ENCODE data around the gene ALOX5AP. TPM values are rescaled to one million over a fixed set of nuclear protein-coding genes. Genes with fewer than 3 reads are reported as not detected.
"Not testable (repeated sequence)": the region's sequence is repeated elsewhere in the genome, so short reads cannot be mapped to it uniquely, and the experiment has no call there.

The ALOX5AP gene
- total RNA-seq, 2 experiments from 2014 or later: 21.3 to 21.7 TPM

- H3K36me3 Mint-ChIP-seq (ENCODE audit: low read depth): peaks cover 4% of the 10 kb centered on the region
- H3K4me3 Mint-ChIP-seq: no peak overlapping the region
- no peak overlapping the region for H3K27ac Mint-ChIP-seq
- CTCF ChIA-PET: interaction anchor here (0.7 kb wide), 1 partner anchor 10 kb away, joined by 3 read pairs; no protein-coding TSS in a partner anchor
- H3K27me3 Mint-ChIP-seq (ENCODE audit: low read depth): no peaks in the 10 kb centered on the region
- H3K4me1 Mint-ChIP-seq (ENCODE audit: low read depth): peaks cover 53% of the 10 kb centered on the region
- no peaks in the 10 kb centered on the region for H3K9me3 Mint-ChIP-seq
- intact Hi-C loops (cut with micrococcal nuclease): loop anchor here (1.0 to 10.0 kb wide), 17 partner anchors 8 to 896 kb away; partner anchors contain the start of genes ALOX5AP, HSPH1, KATNAL1 and USPL1
- DNase-seq: no peak
These were observed 8.1 kb downstream of the ALOX5AP start for GRCh38 chr13:30743319-30744055.

- intact Hi-C loops (cut with micrococcal nuclease): loop anchor here (1.0 to 10.0 kb wide), 17 partner anchors 9 to 897 kb away; partner anchors contain the start of genes ALOX5AP, HSPH1, KATNAL1 and USPL1
- peak; percentile 94 for DNase-seq
- no peaks in the 10 kb centered on the region for H3K9me3 Mint-ChIP-seq
- CTCF ChIA-PET: interaction anchor here (0.7 kb wide), 1 partner anchor 10 kb away, joined by 3 read pairs; no protein-coding TSS in a partner anchor
- no peak overlapping the region for H3K4me3 Mint-ChIP-seq
- peaks cover 4% of the 10 kb centered on the region for H3K36me3 Mint-ChIP-seq (ENCODE audit: low read depth)
- H3K27me3 Mint-ChIP-seq (ENCODE audit: low read depth): no peaks in the 10 kb centered on the region
- H3K27ac Mint-ChIP-seq: peak overlapping the region; percentile 37
- peaks cover 47% of the 10 kb centered on the region for H3K4me1 Mint-ChIP-seq (ENCODE audit: low read depth)
These were observed 8.8 kb downstream of the ALOX5AP start for GRCh38 chr13:30744056-30744680.

DNA sequence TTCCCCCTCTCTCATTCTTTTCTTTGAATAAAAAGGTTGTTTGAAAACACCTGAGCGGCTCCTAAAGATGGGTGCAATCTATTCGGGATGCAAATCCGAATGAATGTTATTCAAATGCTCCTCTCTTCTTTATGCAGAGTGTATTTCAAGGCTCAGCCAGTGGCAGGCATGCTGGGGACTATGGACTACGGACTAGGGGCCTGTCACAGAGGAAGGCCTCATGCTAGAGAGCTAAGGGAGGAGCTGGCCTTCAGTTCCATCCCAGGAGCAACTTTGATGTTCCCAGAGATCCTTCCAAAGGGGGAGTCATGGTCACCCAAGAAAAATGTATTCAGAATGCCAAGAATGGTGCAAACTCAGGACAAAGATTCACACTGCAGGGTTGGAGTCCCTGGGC, 9.3 kb downstream of the ALOX5AP start:
- Mint-ChIP-seq H3K27me3 (ENCODE audit: low read depth) (no peaks in the 10 kb centered on the region), H3K27ac (peak overlapping the region; percentile 37), H3K4me3 (no peak overlapping the region), H3K36me3 (ENCODE audit: low read depth) (peaks cover 4% of the 10 kb centered on the region), H3K9me3 (no peaks in the 10 kb centered on the region), H3K4me1 (ENCODE audit: low read depth) (peaks cover 42% of the 10 kb centered on the region)
- no peak for DNase-seq
- intact Hi-C loops (cut with micrococcal nuclease): loop anchor here (1.0 to 10.0 kb wide), 17 partner anchors 9 to 897 kb away; partner anchors contain the start of genes ALOX5AP, HSPH1, KATNAL1 and USPL1
- CTCF ChIA-PET: no interaction called here

- DNase-seq: no peak
- Mint-ChIP-seq H3K9me3 (no peaks in the 10 kb centered on the region), H3K36me3 (ENCODE audit: low read depth) (peaks cover 5% of the 10 kb centered on the region), H3K27ac (no peak overlapping the region), H3K4me1 (ENCODE audit: low read depth) (peaks cover 28% of the 10 kb centered on the region), H3K27me3 (ENCODE audit: low read depth) (no peaks in the 10 kb centered on the region), H3K4me3 (no peak overlapping the region)
- CTCF ChIA-PET: no interaction called here
- intact Hi-C loops (cut with micrococcal nuclease): loop anchor here (2.0 to 10.0 kb wide), 3 partner anchors 415 to 811 kb away; partner anchors contain the start of gene HSPH1
These were observed 10.8 kb downstream of the ALOX5AP start for GRCh38 chr13:30745906-30746686.

DNA sequence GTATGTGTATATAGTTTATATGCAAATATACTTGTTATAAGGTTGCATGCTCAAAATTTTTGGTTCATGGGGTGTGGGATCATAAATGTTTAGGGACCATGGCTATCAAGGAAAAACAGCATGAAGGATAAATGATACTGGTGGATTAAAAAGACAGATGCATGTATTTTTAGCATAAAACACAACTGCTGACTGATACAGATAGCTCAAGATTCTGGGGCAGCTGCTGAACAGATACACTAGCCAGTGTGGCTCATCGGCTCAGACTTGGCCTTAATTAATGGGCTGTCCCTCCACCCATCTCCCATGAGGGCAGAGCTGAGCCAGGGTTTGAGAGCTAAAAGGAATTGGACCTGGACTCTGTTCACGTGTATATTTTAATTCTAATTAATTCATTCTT, 11.4 kb downstream of the ALOX5AP start:
- DNase-seq: no peak
- Mint-ChIP-seq H3K4me1 (ENCODE audit: low read depth) (peaks cover 28% of the 10 kb centered on the region), H3K36me3 (ENCODE audit: low read depth) (peaks cover 12% of the 10 kb centered on the region), H3K4me3 (no peak overlapping the region), H3K27me3 (ENCODE audit: low read depth) (no peaks in the 10 kb centered on the region), H3K27ac (no peak overlapping the region), H3K9me3 (no peaks in the 10 kb centered on the region)
- CTCF ChIA-PET: no interaction called here
- intact Hi-C loops (cut with micrococcal nuclease): loop anchor here (10.0 kb wide), 1 partner anchor 812 kb away; no protein-coding TSS in a partner anchor

GRCh38 chr13:30747845-30748244, 12.5 kb downstream of the ALOX5AP start:
- Mint-ChIP-seq H3K36me3 (ENCODE audit: low read depth) (peaks cover 14% of the 10 kb centered on the region), H3K4me1 (ENCODE audit: low read depth) (peaks cover 29% of the 10 kb centered on the region)
- DNase-seq; H3K27ac Mint-ChIP-seq; H3K9me3 Mint-ChIP-seq; H3K4me3 Mint-ChIP-seq; H3K27me3 Mint-ChIP-seq (ENCODE audit: low read depth); CTCF ChIA-PET: not testable (repeated sequence)
- intact Hi-C loops (cut with micrococcal nuclease): loop anchor here (10.0 kb wide), 1 partner anchor 813 kb away; no protein-coding TSS in a partner anchor

GRCh38 chr13:30748717-30749116, 13.4 kb downstream of the ALOX5AP start:
- intact Hi-C loops (cut with micrococcal nuclease): loop anchor here (10.0 kb wide), 1 partner anchor 814 kb away; no protein-coding TSS in a partner anchor
- no peak overlapping the region for H3K27ac Mint-ChIP-seq

GRCh38 chr13:30750036-30750435, 14.7 kb downstream of the ALOX5AP start:
- H3K27ac Mint-ChIP-seq: no peak overlapping the region
- H3K36me3 Mint-ChIP-seq (ENCODE audit: low read depth): peaks cover 15% of the 10 kb centered on the region
- H3K9me3 Mint-ChIP-seq: no peaks in the 10 kb centered on the region
- no peak for DNase-seq
- no peak overlapping the region for H3K4me3 Mint-ChIP-seq
- CTCF ChIA-PET: interaction anchor here (1.0 kb wide), 1 partner anchor 116 kb away, joined by 3 read pairs; no protein-coding TSS in a partner anchor
- no peaks in the 10 kb centered on the region for H3K27me3 Mint-ChIP-seq (ENCODE audit: low read depth)
- intact Hi-C loops (cut with micrococcal nuclease): no loop called here
- peaks cover 12% of the 10 kb centered on the region for H3K4me1 Mint-ChIP-seq (ENCODE audit: low read depth)

More at GRCh38 chr13:30748717-30749116, 13.4 kb downstream of the ALOX5AP start:
- CTCF ChIA-PET: interaction anchor here (0.5 kb wide), 1 partner anchor 215 kb away, joined by 3 read pairs; no protein-coding TSS in a partner anchor
- Mint-ChIP-seq H3K9me3 (no peaks in the 10 kb centered on the region), H3K36me3 (ENCODE audit: low read depth) (peaks cover 15% of the 10 kb centered on the region), H3K4me3 (no peak overlapping the region), H3K27me3 (ENCODE audit: low read depth) (no peaks in the 10 kb centered on the region), H3K4me1 (ENCODE audit: low read depth) (peaks cover 25% of the 10 kb centered on the region)
- DNase-seq: no peak

DNA sequence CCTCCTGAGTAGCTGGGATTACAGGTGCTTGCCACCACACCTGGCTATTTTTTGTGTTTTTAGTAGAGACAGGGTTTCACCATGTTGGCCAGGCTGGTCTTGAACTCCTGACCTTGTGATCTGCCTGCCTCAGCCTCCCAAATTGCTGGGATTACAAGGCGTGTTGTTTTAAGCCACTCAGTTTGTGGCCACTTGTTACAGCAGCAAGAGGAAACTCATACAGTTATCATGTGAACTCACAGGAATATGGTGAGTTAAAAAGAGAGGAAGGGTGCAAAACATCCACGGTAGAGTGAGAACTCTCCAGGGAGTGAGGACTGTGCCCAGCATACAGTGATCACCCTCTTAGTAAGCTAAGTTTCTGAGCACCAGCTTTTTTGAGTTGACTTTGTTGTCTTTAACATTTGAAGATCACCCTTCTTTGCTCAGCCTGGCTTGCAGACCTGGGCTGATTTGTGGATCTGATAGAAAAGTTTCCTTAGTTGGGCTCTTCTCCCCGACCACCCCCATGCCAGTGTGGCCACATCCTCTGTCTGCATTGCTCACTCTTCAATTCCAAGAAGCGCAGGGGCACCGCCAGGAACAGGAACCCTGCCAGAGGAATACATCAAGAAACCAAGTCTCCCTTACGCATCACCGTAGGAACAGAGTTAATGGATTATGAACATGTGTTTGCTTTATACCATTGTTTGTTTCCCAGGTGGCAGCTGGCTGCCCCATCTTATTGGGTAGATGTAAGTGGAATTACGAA, 16.0 kb downstream of the ALOX5AP start:
- no peak for DNase-seq
- peaks cover 7% of the 10 kb centered on the region for H3K4me1 Mint-ChIP-seq (ENCODE audit: low read depth)
- peaks cover 11% of the 10 kb centered on the region for H3K36me3 Mint-ChIP-seq (ENCODE audit: low read depth)
- no peaks in the 10 kb centered on the region for H3K9me3 Mint-ChIP-seq
- CTCF ChIA-PET: no interaction called here
- intact Hi-C loops (cut with micrococcal nuclease): no loop called here
- H3K27me3 Mint-ChIP-seq (ENCODE audit: low read depth): no peaks in the 10 kb centered on the region
- H3K4me3 Mint-ChIP-seq: no peak overlapping the region
- no peak overlapping the region for H3K27ac Mint-ChIP-seq

GRCh38 chr13:30752201-30752797, 17.0 kb downstream of the ALOX5AP start:
- Mint-ChIP-seq H3K4me1 (ENCODE audit: low read depth) (peaks cover 7% of the 10 kb centered on the region), H3K36me3 (ENCODE audit: low read depth) (peaks cover 11% of the 10 kb centered on the region), H3K4me3 (no peak overlapping the region), H3K9me3 (no peaks in the 10 kb centered on the region), H3K27me3 (ENCODE audit: low read depth) (no peaks in the 10 kb centered on the region), H3K27ac (no peak overlapping the region)
- DNase-seq: no peak
- CTCF ChIA-PET: interaction anchor here (0.8 to 0.9 kb wide), 2 partner anchors 12 to 44 kb away, joined by 3 to 4 read pairs; no protein-coding TSS in a partner anchor
- intact Hi-C loops (cut with micrococcal nuclease): no loop called here

- intact Hi-C loops (cut with micrococcal nuclease): no loop called here
- H3K4me1 Mint-ChIP-seq (ENCODE audit: low read depth): peaks cover 7% of the 10 kb centered on the region
- H3K4me3 Mint-ChIP-seq: no peak overlapping the region
- H3K27me3 Mint-ChIP-seq (ENCODE audit: low read depth): no peaks in the 10 kb centered on the region
- CTCF ChIA-PET: interaction anchor here (0.6 to 0.9 kb wide), 3 partner anchors 11 to 45 kb away, joined by 3 to 4 read pairs (median 3); no protein-coding TSS in a partner anchor
- H3K9me3 Mint-ChIP-seq: no peaks in the 10 kb centered on the region
- H3K36me3 Mint-ChIP-seq (ENCODE audit: low read depth): peaks cover 11% of the 10 kb centered on the region
- H3K27ac Mint-ChIP-seq: no peak overlapping the region
- no peak for DNase-seq
These were observed 17.8 kb downstream of the ALOX5AP start for GRCh38 chr13:30753030-30753616.
